HEK293 (cell line): Measurements from ENCODE around the gene FBXW2.

Experiments used
- AEBP2 ChIP-seq: fragments of 450-650 bp; formaldehyde crosslinking; IDR thresholded peaks from 2 replicates; pipeline ENCODE4 v1.5.1; 2016; ENCODE audit warnings: missing biosample characterization, missing genetic modification characterization, borderline replicate concordance
- ATF2 ChIP-seq: fragments of 450-650 bp; formaldehyde crosslinking; IDR thresholded peaks from 2 replicates; pipeline ENCODE4 v1.5.1; 2016; ENCODE audit warnings: missing biosample characterization, missing genetic modification characterization, low read depth
- HIC1 ChIP-seq: fragments of 450-650 bp; formaldehyde crosslinking; IDR thresholded peaks from 2 replicates; pipeline ENCODE4 v1.5.1; 2016; ENCODE audit warnings: missing biosample characterization, missing genetic modification characterization
- KLF7 ChIP-seq: fragments of 450-650 bp; formaldehyde crosslinking; IDR thresholded peaks from 2 replicates; pipeline ENCODE4 v1.5.1; 2016; ENCODE audit warnings: missing biosample characterization, missing genetic modification characterization, borderline replicate concordance
- MEIS1 ChIP-seq: sonication (generic); formaldehyde crosslinking; IDR thresholded peaks from 2 replicates; pipeline ENCODE4 v1.8.1; 2022; ENCODE audit warnings: missing genetic modification reagents, mild to moderate bottlenecking, borderline replicate concordance
- PRDM10 ChIP-seq: fragments of 450-650 bp; formaldehyde crosslinking; IDR thresholded peaks from 2 replicates; pipeline ENCODE4 v1.5.1; 2016; ENCODE audit warnings: missing biosample characterization, missing genetic modification characterization
- PRDM2 ChIP-seq: fragments of 450-650 bp; formaldehyde crosslinking; IDR thresholded peaks from 2 replicates; pipeline ENCODE4 v1.5.1; 2016; ENCODE audit warnings: missing biosample characterization, missing genetic modification characterization, borderline replicate concordance
- SP3 ChIP-seq: fragments of 450-650 bp; formaldehyde crosslinking; IDR thresholded peaks from 2 replicates; pipeline ENCODE4 v1.5.1; 2016; ENCODE audit warnings: missing biosample characterization, missing genetic modification characterization
- ZFP41 ChIP-seq: fragments of 450-650 bp; formaldehyde crosslinking; IDR thresholded peaks from 2 replicates; pipeline ENCODE4 v1.5.1; 2016; ENCODE audit warnings: missing biosample characterization, missing genetic modification characterization, borderline replicate concordance
- ZNF248 ChIP-seq: fragments of 450-650 bp; formaldehyde crosslinking; IDR thresholded peaks from 2 replicates; pipeline ENCODE4 v1.5.1; 2017; ENCODE audit warnings: missing biosample characterization, missing genetic modification characterization
- ZNF26 ChIP-seq: fragments of 450-650 bp; formaldehyde crosslinking; IDR thresholded peaks from 2 replicates; pipeline ENCODE4 v1.5.1; 2016; ENCODE audit warnings: missing biosample characterization, missing genetic modification characterization
- ZNF302 ChIP-seq: fragments of 450-650 bp; formaldehyde crosslinking; IDR thresholded peaks from 2 replicates; pipeline ENCODE4 v1.5.1; 2016; ENCODE audit warnings: missing biosample characterization, missing genetic modification characterization, low read depth
- ZNF341 ChIP-seq: fragments of 450-650 bp; formaldehyde crosslinking; IDR thresholded peaks from 2 replicates; pipeline ENCODE4; 2016; ENCODE audit warnings: low read depth, missing biosample characterization, missing genetic modification characterization
- ZNF548 ChIP-seq: fragments of 450-650 bp; formaldehyde crosslinking; IDR thresholded peaks from 2 replicates; pipeline ENCODE4 v1.5.1; 2016; ENCODE audit warnings: missing biosample characterization, missing genetic modification characterization
- ZNF664 ChIP-seq: fragments of 450-650 bp; formaldehyde crosslinking; IDR thresholded peaks from 2 replicates; pipeline ENCODE4 v1.5.1; 2016; ENCODE audit warnings: missing biosample characterization, missing genetic modification characterization
- ZNF707 ChIP-seq: fragments of 450-650 bp; formaldehyde crosslinking; IDR thresholded peaks from 2 replicates; pipeline ENCODE4 v1.5.1; 2016; ENCODE audit warnings: missing biosample characterization, missing genetic modification characterization
- ZNF76 ChIP-seq: fragments of 450-650 bp; formaldehyde crosslinking; IDR thresholded peaks from 2 replicates; pipeline ENCODE4; 2016; ENCODE audit warnings: low read depth, missing biosample characterization, missing genetic modification characterization, borderline replicate concordance
- ZNF768 ChIP-seq: fragments of 450-650 bp; formaldehyde crosslinking; IDR thresholded peaks from 2 replicates; pipeline ENCODE4 v1.5.1; 2018; ENCODE audit warnings: missing biosample characterization, mild to moderate bottlenecking, missing genetic modification characterization
- ZNF791 ChIP-seq: fragments of 450-650 bp; formaldehyde crosslinking; IDR thresholded peaks from 2 replicates; pipeline ENCODE4 v1.5.1; 2016; ENCODE audit warnings: missing biosample characterization, missing genetic modification characterization
- ZSCAN16 ChIP-seq: fragments of 450-650 bp; formaldehyde crosslinking; IDR thresholded peaks from 2 replicates; pipeline ENCODE4 v1.5.1; 2016; ENCODE audit warnings: missing biosample characterization, missing genetic modification characterization
- ZSCAN23 ChIP-seq: fragments of 450-650 bp; formaldehyde crosslinking; IDR thresholded peaks from 2 replicates; pipeline ENCODE4 v1.5.1; 2016; ENCODE audit warnings: missing biosample characterization, missing genetic modification characterization

The FBXW2 gene

GRCh38 chr9:120710110-120710981, 82.9 kb downstream of the FBXW2 start (continued):
- TF ChIP-seq ZNF26 (tag by site-specific recombination) (no peak), ATF2 (tag by site-specific recombination) (no peak), ZSCAN23 (tag by site-specific recombination) (no peak), KLF7 (no peak), ZFP41 (tag by site-specific recombination) (no peak), ZNF768 (tag by site-specific recombination) (no peak), ZNF707 (tag by site-specific recombination) (no peak), ZNF791 (tag by site-specific recombination) (no peak), AEBP2 (no peak), ZNF302 (no peak), ZNF548 (tag by site-specific recombination) (no peak), SP3 (no peak), PRDM10 (tag by site-specific recombination) (peak; percentile 24; the same call in 1 of the 2 replicates), ZNF76 (tag by site-specific recombination) (peak; percentile 65; the same call in 1 of the 2 replicates), PRDM2 (tag by site-specific recombination) (no peak), ZNF664 (tag by site-specific recombination) (no peak), ZNF341 (tag by site-specific recombination) (no peak), MEIS1 (no peak), ZNF248 (tag by site-specific recombination) (no peak), ZSCAN16 (no peak), HIC1 (no peak)
